Endothelial cell of umbilical vein (primary cell): ENCODE data around the gene CCL1. TPM values are rescaled to one million over a fixed set of nuclear protein-coding genes. Genes with fewer than 3 reads are reported as not detected.

Experiments used
- BruUV-seq: library from RNA; stranded (reverse); fragments of 400-500 nt; replicated peaks from 2 replicates; lab custom pipeline; 2021; lab: Mats Ljungman, UMichigan
- CTCF ChIA-PET: fragments of 300-600, 350-600 bp; sonication (Branson Sonifier 250); formaldehyde crosslinking; loops from one replicate; lab custom pipeline; 2021; ENCODE audit warnings: antibody characterized with exemption, inconsistent platforms; lab: Charles Lee
- POLR2A ChIA-PET: fragments of 300-600, 350-600 bp; sonication (Branson Sonifier 250); formaldehyde crosslinking; loops from one replicate; lab custom pipeline; 2021; ENCODE audit warnings: antibody characterized with exemption, inconsistent platforms; lab: Charles Lee
- DNase-seq: peaks from one replicate; pipeline ENCODE4 v3.0.0-alpha.2; 2011; ENCODE audit warnings: low read depth, low spot score
- FAIRE-seq: peaks from 2 replicates; lab custom pipeline; 2011; peaks lifted over from hg19 to GRCh38; lab: Jason Lieb, UNC
- H2AFZ ChIP-seq: 2 replicates; pipeline ENCODE4 v1.6.0; 2012; ENCODE audit warnings: low read depth, low read length, control low read depth, inconsistent platforms
- H3K27ac ChIP-seq: 2 replicates; pipeline ENCODE4 v1.5.1; 2011; ENCODE audit warnings: low read depth, mild to moderate bottlenecking, control low read depth, low read length, moderate library complexity; ENCODE audit not compliant: insufficient read depth
- H3K27me3 ChIP-seq, 2 experiments: 2 replicates each; pipeline versions ENCODE4 v1.6.0 to v1.6.1; 2011; ENCODE audit warnings: low read length in 2 of 2, mixed read lengths in 1 of 2; ENCODE audit not compliant: control insufficient read depth in 2 of 2, insufficient read depth in 2 of 2
- H3K36me3 ChIP-seq, 2 experiments: 2 replicates in 1 of 2; 3 replicates in 1 of 2; pipeline ENCODE4 v1.5.1; 2011; ENCODE audit warnings: low read length in 2 of 2, mild to moderate bottlenecking in 1 of 2, moderate library complexity in 1 of 2; ENCODE audit not compliant: control insufficient read depth in 2 of 2, insufficient read depth in 2 of 2; ENCODE audit errors: extremely low read depth in 1 of 2
- H3K4me1 ChIP-seq: 3 replicates; pipeline ENCODE4 v1.5.1; 2011; ENCODE audit warnings: mild to moderate bottlenecking, low read length; ENCODE audit not compliant: control insufficient read depth, insufficient read depth; ENCODE audit errors: extremely low read depth
- H3K4me2 ChIP-seq: 2 replicates; pipeline ENCODE4 v1.6.1; 2011; ENCODE audit warnings: low read length, control low read depth, mixed read lengths; ENCODE audit not compliant: insufficient read depth
- H3K4me3 ChIP-seq, 3 experiments: fragments of 200-600 bp in 1 of 3; sonication (generic), shearing (Covaris generic) in 1 of 3; replicated peaks in 1 of 3; 2 replicates each; pipeline ENCODE4 v1.5.1; 2011 to 2016; ENCODE audit warnings: control low read depth in 3 of 3, low read length in 3 of 3, mild to moderate bottlenecking in 2 of 3, inconsistent platforms in 1 of 3, low read depth in 1 of 3, moderate library complexity in 1 of 3; ENCODE audit not compliant: insufficient read depth in 1 of 3
- H3K79me2 ChIP-seq: 2 replicates; pipeline ENCODE4 v1.6.0; 2012; ENCODE audit warnings: low read length, inconsistent platforms; ENCODE audit not compliant: control insufficient read depth, insufficient read depth
- H3K9ac ChIP-seq: replicated peaks from 2 replicates; pipeline ENCODE3; 2011; ENCODE audit warnings: low read length, control low read depth; ENCODE audit not compliant: insufficient read depth; ENCODE audit errors: extremely low read depth
- H3K9me1 ChIP-seq: replicated peaks from 3 replicates; pipeline ENCODE4 v1.6.0; 2011; ENCODE audit warnings: mild to moderate bottlenecking, low read length; ENCODE audit not compliant: control insufficient read depth, insufficient read depth; ENCODE audit errors: extremely low read depth
- H3K9me3 ChIP-seq: replicated peaks from 2 replicates; pipeline ENCODE4 v1.5.1; 2012; ENCODE audit warnings: low read length, inconsistent platforms; ENCODE audit not compliant: control insufficient read depth, insufficient read depth
- H4K20me1 ChIP-seq: replicated peaks from 2 replicates; pipeline ENCODE3; 2011; ENCODE audit warnings: mild to moderate bottlenecking, low read length; ENCODE audit not compliant: control insufficient read depth, insufficient read depth; ENCODE audit errors: extremely low read depth
- EZH2 ChIP-seq: IDR thresholded peaks from 2 replicates; pipeline ENCODE4 v1.6.1; 2012; ENCODE audit warnings: borderline replicate concordance, low read depth, mild to moderate bottlenecking, moderate library complexity, low read length, inconsistent platforms; ENCODE audit not compliant: severe bottlenecking
- JUN ChIP-seq: IDR thresholded peaks from 2 replicates; pipeline ENCODE4 v1.6.1; 2011; ENCODE audit warnings: borderline replicate concordance, low read depth; ENCODE audit not compliant: insufficient read length, insufficient read depth
- POLR2AphosphoS5 ChIP-seq: IDR thresholded peaks from 2 replicates; pipeline ENCODE4 v1.6.1; 2012; ENCODE audit warnings: low read depth, mild to moderate bottlenecking, control low read depth, low read length, moderate library complexity; ENCODE audit not compliant: insufficient read depth
- dilution Hi-C: fragments of 300-500 bp; cut with MboI; formaldehyde crosslinking; loops from one replicate; pipeline ENCODE4 v1.15.0; 2019; ENCODE audit warnings: low sequenced_read_pairs; ENCODE audit not compliant: extremely low pct_ligation_motif_present
- intact Hi-C: fragments of 100-400 bp; cut with micrococcal nuclease; formaldehyde crosslinking; loops from one replicate; pipeline ENCODE4 v1.10.0; 2022
- polyA plus RNA-seq, 4 experiments: library from polyadenylated mRNA; depleted of rRNA in 3 of 4; stranded (reverse) in 3 of 4; unstranded in 1 of 4; fragments of >200 nt; gene quantifications; 2 replicates each; pipeline versions ENCODE4 v1.2.1 to v1.2.3, GENCODE V29; 2011 to 2012; ENCODE audit warnings: missing spikeins in 1 of 4
- total RNA-seq: library from RNA; stranded (reverse); gene quantifications from 2 replicates; pipeline ENCODE4 v1.2.3, GENCODE V29; 2021
- TF ChIP-seq, protein P1 (sequence below), 2 donors: IDR thresholded peaks; 1 replicate in 1 of 2; 2 replicates in 1 of 2; pipeline ENCODE4 v1.5.1; 2011; ENCODE audit warnings: low read length in 2 of 2, mild to moderate bottlenecking in 2 of 2, moderate library complexity in 2 of 2, control low read depth in 1 of 2, inconsistent platforms in 1 of 2, low read depth in 1 of 2; ENCODE audit not compliant: insufficient read depth in 1 of 2; ENCODE audit errors: extremely low read depth in 1 of 2

CCL1 gene
- total and polyA plus RNA-seq, 2 donors (not counting 3 experiments of a cell fraction or from before 2014, with no cell fraction given), result not detected

- no peak overlapping the region for H3K4me3 ChIP-seq
- peaks cover 0 to 9% of the 10 kb centered on the region in 2 experiments for H3K27me3 ChIP-seq
- no peaks in the 10 kb centered on the region for H3K9me3 ChIP-seq
- no peaks in the 10 kb centered on the region for H3K79me2 ChIP-seq
- dilution Hi-C loops, result no loop called here
- H3K4me2 ChIP-seq, result no peak overlapping the region
- FAIRE-seq, result no peak
- TF ChIP-seq POLR2AphosphoS5 (no peak), EZH2 (no peak), JUN (no peak)
- TF ChIP-seq, protein P1, sequence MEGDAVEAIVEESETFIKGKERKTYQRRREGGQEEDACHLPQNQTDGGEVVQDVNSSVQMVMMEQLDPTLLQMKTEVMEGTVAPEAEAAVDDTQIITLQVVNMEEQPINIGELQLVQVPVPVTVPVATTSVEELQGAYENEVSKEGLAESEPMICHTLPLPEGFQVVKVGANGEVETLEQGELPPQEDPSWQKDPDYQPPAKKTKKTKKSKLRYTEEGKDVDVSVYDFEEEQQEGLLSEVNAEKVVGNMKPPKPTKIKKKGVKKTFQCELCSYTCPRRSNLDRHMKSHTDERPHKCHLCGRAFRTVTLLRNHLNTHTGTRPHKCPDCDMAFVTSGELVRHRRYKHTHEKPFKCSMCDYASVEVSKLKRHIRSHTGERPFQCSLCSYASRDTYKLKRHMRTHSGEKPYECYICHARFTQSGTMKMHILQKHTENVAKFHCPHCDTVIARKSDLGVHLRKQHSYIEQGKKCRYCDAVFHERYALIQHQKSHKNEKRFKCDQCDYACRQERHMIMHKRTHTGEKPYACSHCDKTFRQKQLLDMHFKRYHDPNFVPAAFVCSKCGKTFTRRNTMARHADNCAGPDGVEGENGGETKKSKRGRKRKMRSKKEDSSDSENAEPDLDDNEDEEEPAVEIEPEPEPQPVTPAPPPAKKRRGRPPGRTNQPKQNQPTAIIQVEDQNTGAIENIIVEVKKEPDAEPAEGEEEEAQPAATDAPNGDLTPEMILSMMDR (IDR thresholded peaks at IDR 0.05; ENCODE audit: extremely low read depth in 1 of 2, insufficient read depth in 1 of 2, low read depth in 1 of 2, low read length in 2 of 2), result no peak
- H3K4me1 ChIP-seq, result peaks cover 14% of the 10 kb centered on the region
- ChIA-PET CTCF (interaction anchor here (0.8 to 3.8 kb wide), 5 partner anchors 8 to 707 kb away, joined by 3 to 12 read pairs (median 5); partner anchors contain the start of gene RAD51D), POLR2A (no interaction called here)
- H3K9ac ChIP-seq, result no peak overlapping the region
- TSS peak; percentile 95 for BruUV-seq
- H4K20me1 ChIP-seq, result no peaks in the 10 kb centered on the region
- no peaks in the 10 kb centered on the region for H3K9me1 ChIP-seq
- no peaks in the 10 kb centered on the region for H3K36me3 ChIP-seq
- H3K27ac ChIP-seq, result peak overlapping the region; percentile 73
- DNase-seq, result no peak
- peak overlapping the region; percentile 29 for H2AFZ ChIP-seq
- intact Hi-C loops, result loop anchor here (2.0 to 10.0 kb wide), 2 partner anchors 26 to 1132 kb away; no protein-coding TSS in a partner anchor
Measured at GRCh38 chr17:34412534-34412933, 49.5 kb upstream of the CCL1 start.
